ENCODE data around the gene PTPN1. TPM values are rescaled to one million over a fixed set of nuclear protein-coding genes. Genes with fewer than 3 reads are reported as not detected.
A peak's percentile ranks its signal among the peaks of the same experiment; 100 is the strongest.

Gene PTPN1
- total and polyA plus RNA-seq, 2 of the 13 experiments (the other 11 are each of a cell fraction or from before 2014, with no cell fraction given), result 17.7 to 37.2 TPM

GRCh38 chr20:50464026-50464724, 46.0 kb upstream of the PTPN1 start (continued):
- TF ChIP-seq FOXJ3 (CRISPR knock-in tag; IDR thresholded peaks at IDR 0.05; ENCODE audit: borderline replicate concordance), result no peak
- no peak; the same call in 1 of the 2 replicates for TF ChIP-seq GMEB1 (CRISPR knock-in tag; IDR thresholded peaks at IDR 0.05; ENCODE audit: borderline replicate concordance)
- TF ChIP-seq IKZF5 (CRISPR knock-in tag; IDR thresholded peaks at IDR 0.05), result 0 out of 2 replicates have a peak, but pooled peaks have one; percentile 20
- no peak for TF ChIP-seq SMAD9 (CRISPR knock-in tag; IDR thresholded peaks at IDR 0.05)
- TF ChIP-seq ZBTB43 (CRISPR knock-in tag; conservative IDR thresholded peaks at IDR 0.05), result no peak
- TF ChIP-seq FOXA3 (CRISPR knock-in tag; IDR thresholded peaks at IDR 0.05), result no peak; the same call in 1 of the 2 replicates
- TF ChIP-seq ATF6 (CRISPR knock-in tag; conservative IDR thresholded peaks at IDR 0.05), result 0 out of 2 replicates have a peak, but pooled peaks have one; percentile 63
- TF ChIP-seq MAZ (IDR thresholded peaks at IDR 0.05; ENCODE audit: borderline replicate concordance, low read depth, low read length), result 0 out of 2 replicates have a peak, but pooled peaks have one; percentile 45
- TF ChIP-seq MAZ (CRISPR knock-in tag; IDR thresholded peaks at IDR 0.05; ENCODE audit: low read depth), result peak; percentile 81
- TF ChIP-seq MNT (IDR thresholded peaks at IDR 0.05), result no peak
- no peak for TF ChIP-seq DMAP1 (CRISPR knock-in tag; IDR thresholded peaks at IDR 0.05)
- TF ChIP-seq ZNF512 (CRISPR knock-in tag; IDR thresholded peaks at IDR 0.05), result no peak
- TF ChIP-seq ZNF841 (CRISPR knock-in tag; IDR thresholded peaks at IDR 0.05; ENCODE audit: borderline replicate concordance), result no peak
- no peak for TF ChIP-seq ZNF256 (CRISPR knock-in tag; conservative IDR thresholded peaks at IDR 0.05)
- TF ChIP-seq E2F2 (CRISPR knock-in tag; IDR thresholded peaks at IDR 0.05; ENCODE audit: borderline replicate concordance), result no peak
- no peak for TF ChIP-seq ZNF746 (CRISPR knock-in tag; IDR thresholded peaks at IDR 0.05)
- peak; percentile 62 for TF ChIP-seq YY1 (IDR thresholded peaks at IDR 0.05; ENCODE audit: insufficient read depth, insufficient replicate concordance, low read depth, low read length)
